Fibroblast of the aortic adventitia (primary cell): ENCODE data around the gene TBC1D8. TPM values are rescaled to one million over a fixed set of nuclear protein-coding genes. Genes with fewer than 3 reads are reported as not detected.

ENCODE experiments used
- DNase-seq: peaks from one replicate; pipeline ENCODE4 v3.0.0-alpha.2; 2010; ENCODE audit warnings: low read depth
- H3K4me3 ChIP-seq: 2 replicates; pipeline ENCODE4 v1.5.1; 2011; ENCODE audit warnings: low read depth, mild to moderate bottlenecking, control low read depth, low read length, moderate library complexity
- CTCF ChIP-seq: IDR thresholded peaks from 2 replicates; pipeline ENCODE4 v1.5.1; 2011; ENCODE audit warnings: mild to moderate bottlenecking, low read length, control low read depth, inconsistent platforms; ENCODE audit not compliant: insufficient read depth
- total RNA-seq: library from RNA; depleted of rRNA; stranded (reverse); fragments of >200 nt; gene quantifications from 2 replicates; pipeline ENCODE4 v1.2.3, GENCODE V29; 2012; ENCODE audit warnings: low replicate concordance

TBC1D8 gene
- total RNA-seq, 1 donor: 21.3 TPM

DNA sequence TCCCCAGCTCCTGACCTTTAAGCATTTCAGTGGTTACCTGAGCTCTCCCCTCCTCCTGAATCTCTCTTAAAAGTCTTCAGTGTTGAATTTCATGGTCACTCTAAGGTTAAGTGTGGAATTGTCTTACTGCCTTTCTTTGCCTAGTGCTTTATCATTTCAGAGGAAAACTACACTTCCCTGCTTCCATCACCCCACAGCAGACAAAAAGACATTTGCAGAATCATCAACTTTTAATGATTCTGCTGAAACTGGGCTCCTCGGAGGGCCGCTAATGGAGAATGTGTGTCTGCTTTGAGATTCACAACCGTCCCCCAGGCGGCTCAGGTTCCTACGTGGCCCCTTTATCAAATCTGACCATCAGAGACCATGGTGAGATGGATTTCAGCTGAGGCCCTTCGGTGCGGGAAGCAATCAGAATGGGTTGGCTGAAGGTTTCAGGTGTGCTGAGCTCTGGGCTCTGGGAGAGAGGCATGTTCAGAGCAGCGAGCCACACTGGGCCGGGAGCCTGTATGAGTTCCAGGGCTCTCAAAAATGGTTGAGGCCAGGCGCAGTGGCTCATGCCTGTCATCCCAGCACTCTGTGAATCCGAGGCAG lies 41.9 kb upstream of the TBC1D8 start:
- no peak for DNase-seq
- TF ChIP-seq CTCF: no peak
- H3K4me3 ChIP-seq: no peak overlapping the region

- no peak overlapping the region for H3K4me3 ChIP-seq
- TF ChIP-seq CTCF: no peak
- DNase-seq: no peak
Observed at GRCh38 chr2:101190747-101191516, 39.8 kb upstream of the TBC1D8 start.

GRCh38 chr2:101188683-101189405 lies 37.7 kb upstream of the TBC1D8 start:
- peak; percentile 35 for DNase-seq
- H3K4me3 ChIP-seq: no peak overlapping the region
- peak; percentile 61 for TF ChIP-seq CTCF

DNA sequence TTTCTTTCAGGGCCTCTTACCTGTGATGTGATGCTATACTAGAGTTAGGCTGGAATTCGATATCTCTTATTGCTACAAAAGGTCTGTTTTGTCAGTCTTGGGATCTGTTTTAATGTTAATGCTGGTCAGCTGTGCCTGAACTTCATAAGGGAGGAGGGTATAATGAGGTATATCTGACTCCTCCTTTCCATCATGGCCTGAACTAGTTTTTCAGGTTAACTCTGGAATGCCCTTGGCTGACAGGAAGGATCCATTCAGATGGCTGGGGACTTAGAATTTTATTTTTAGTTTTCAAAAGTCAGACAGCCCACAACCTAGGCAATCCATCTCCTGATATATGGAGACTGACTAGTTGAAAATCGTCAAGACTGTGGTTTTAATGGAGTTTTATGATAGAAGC lies 35.9 kb upstream of the TBC1D8 start:
- TF ChIP-seq CTCF: no peak
- DNase-seq: no peak
- H3K4me3 ChIP-seq: no peak overlapping the region

DNA sequence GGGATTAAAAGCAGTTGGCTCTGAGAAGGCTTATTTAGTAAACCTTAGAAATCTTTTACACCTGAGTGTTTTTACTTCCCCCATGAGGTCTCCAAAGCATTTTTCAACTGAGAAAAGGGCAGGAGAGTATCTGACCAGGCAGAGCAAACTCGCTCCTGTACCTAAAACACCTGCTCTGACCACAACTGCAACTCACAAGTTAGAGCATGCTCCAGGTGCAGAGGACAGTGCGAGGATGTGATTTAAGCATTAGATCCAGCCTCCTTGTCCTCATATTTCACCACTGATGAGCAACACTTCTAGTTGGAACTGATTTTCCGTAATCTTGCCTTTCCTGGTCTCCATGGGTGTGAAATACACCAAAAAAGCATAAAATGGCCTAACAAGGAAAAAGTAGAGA lies 34.5 kb upstream of the TBC1D8 start:
- no peak for DNase-seq
- no peak overlapping the region for H3K4me3 ChIP-seq
- no peak for TF ChIP-seq CTCF

GRCh38 chr2:101185085-101185484 lies 33.9 kb upstream of the TBC1D8 start:
- no peak for TF ChIP-seq CTCF
- no peak for DNase-seq
- no peak overlapping the region for H3K4me3 ChIP-seq
